ENCODE data around the gene MTHFD1L. TPM values are rescaled to one million over a fixed set of nuclear protein-coding genes. Genes with fewer than 3 reads are reported as not detected.

The MTHFD1L gene
- total and polyA plus RNA-seq, 9 of the 15 experiments (the other 6 are each of a cell fraction or from before 2014, with no cell fraction given): 20.9 to 128 (median 61.0) TPM

- TF ChIP-seq, protein P1, sequence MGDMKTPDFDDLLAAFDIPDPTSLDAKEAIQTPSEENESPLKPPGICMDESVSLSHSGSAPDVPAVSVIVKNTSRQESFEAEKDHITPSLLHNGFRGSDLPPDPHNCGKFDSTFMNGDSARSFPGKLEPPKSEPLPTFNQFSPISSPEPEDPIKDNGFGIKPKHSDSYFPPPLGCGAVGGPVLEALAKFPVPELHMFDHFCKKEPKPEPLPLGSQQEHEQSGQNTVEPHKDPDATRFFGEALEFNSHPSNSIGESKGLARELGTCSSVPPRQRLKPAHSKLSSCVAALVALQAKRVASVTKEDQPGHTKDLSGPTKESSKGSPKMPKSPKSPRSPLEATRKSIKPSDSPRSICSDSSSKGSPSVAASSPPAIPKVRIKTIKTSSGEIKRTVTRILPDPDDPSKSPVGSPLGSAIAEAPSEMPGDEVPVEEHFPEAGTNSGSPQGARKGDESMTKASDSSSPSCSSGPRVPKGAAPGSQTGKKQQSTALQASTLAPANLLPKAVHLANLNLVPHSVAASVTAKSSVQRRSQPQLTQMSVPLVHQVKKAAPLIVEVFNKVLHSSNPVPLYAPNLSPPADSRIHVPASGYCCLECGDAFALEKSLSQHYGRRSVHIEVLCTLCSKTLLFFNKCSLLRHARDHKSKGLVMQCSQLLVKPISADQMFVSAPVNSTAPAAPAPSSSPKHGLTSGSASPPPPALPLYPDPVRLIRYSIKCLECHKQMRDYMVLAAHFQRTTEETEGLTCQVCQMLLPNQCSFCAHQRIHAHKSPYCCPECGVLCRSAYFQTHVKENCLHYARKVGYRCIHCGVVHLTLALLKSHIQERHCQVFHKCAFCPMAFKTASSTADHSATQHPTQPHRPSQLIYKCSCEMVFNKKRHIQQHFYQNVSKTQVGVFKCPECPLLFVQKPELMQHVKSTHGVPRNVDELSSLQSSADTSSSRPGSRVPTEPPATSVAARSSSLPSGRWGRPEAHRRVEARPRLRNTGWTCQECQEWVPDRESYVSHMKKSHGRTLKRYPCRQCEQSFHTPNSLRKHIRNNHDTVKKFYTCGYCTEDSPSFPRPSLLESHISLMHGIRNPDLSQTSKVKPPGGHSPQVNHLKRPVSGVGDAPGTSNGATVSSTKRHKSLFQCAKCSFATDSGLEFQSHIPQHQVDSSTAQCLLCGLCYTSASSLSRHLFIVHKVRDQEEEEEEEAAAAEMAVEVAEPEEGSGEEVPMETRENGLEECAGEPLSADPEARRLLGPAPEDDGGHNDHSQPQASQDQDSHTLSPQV (IDR thresholded peaks at IDR 0.05): peak; percentile 49; the same call in 1 of the 2 replicates
- TF ChIP-seq KDM5B (IDR thresholded peaks at IDR 0.05; ENCODE audit: insufficient replicate concordance, low read depth, low read length) (peak; percentile 53), PHF21A (IDR thresholded peaks at IDR 0.05; ENCODE audit: borderline replicate concordance, low read depth) (peak; percentile 36; the same call in 1 of the 2 replicates), RBM15 (IDR thresholded peaks at IDR 0.05; ENCODE audit: insufficient read depth, low read length) (0 out of 2 replicates have a peak, but pooled peaks have one; percentile 20), KLF1 (tag; IDR thresholded peaks at IDR 0.05) (peak; percentile 52; the same call in 1 of the 2 replicates), POLR2G (IDR thresholded peaks at IDR 0.05; ENCODE audit: low read depth, low read length) (peak; percentile 90), ZBTB40 (IDR thresholded peaks at IDR 0.05) (peak; percentile 56; the same call in 1 of the 2 replicates), ZBTB40 (CRISPR knock-in tag; IDR thresholded peaks at IDR 0.05) (no peak)
These were observed at the start of gene MTHFD1L (continued) for GRCh38 chr6:150865406-150866146.

Data from K562 (cell line).